Naive thymus-derived CD4-positive, alpha-beta T cell (primary cell): ENCODE data around the gene SLFNL1. TPM values are rescaled to one million over a fixed set of nuclear protein-coding genes. Genes with fewer than 3 reads are reported as not detected.

Experiments used
- ATAC-seq: fragments of 150-1000 bp; cut with Tn5 transposase; 2 replicates; pipeline ENCODE4 v1.10.0; 2021; ENCODE audit warnings: mild to moderate bottlenecking, moderate library complexity
- CTCF ChIA-PET: fragments of 350-600 bp; sonication (Branson Sonifier 250); formaldehyde crosslinking; loops from one replicate; lab custom pipeline; 2021; ENCODE audit warnings: antibody characterized with exemption; lab: Charles Lee
- POLR2A ChIA-PET: fragments of 350-600 bp; sonication (Branson Sonifier 250); formaldehyde crosslinking; loops from one replicate; lab custom pipeline; 2021; ENCODE audit warnings: antibody characterized with exemption, inconsistent platforms; lab: Charles Lee
- DNase-seq, 9 donors: peaks; one replicate each; pipeline versions ENCODE4 v3.0.0 to v3.0.0-alpha.2; 2020 to 2022; ENCODE audit warnings: mixed read lengths in 1 of 9
- H3K27ac ChIP-seq: one replicate; pipeline ENCODE4 v1.7.0; 2013; ENCODE audit warnings: mild to moderate bottlenecking, low read depth, low read length, moderate library complexity
- H3K27me3 ChIP-seq, 2 donors: one replicate each; pipeline ENCODE4 v1.7.0; 2013; ENCODE audit warnings: low read length in 2 of 2, mild to moderate bottlenecking in 2 of 2, moderate library complexity in 2 of 2; ENCODE audit not compliant: control insufficient read depth in 2 of 2, insufficient read depth in 2 of 2
- H3K36me3 ChIP-seq, 3 experiments: 1 replicate in 2 of 3; 2 replicates in 1 of 3; pipeline ENCODE4 v1.7.0; 2013; ENCODE audit warnings: low read length in 3 of 3, mild to moderate bottlenecking in 3 of 3, moderate library complexity in 1 of 3; ENCODE audit not compliant: insufficient read depth in 3 of 3, control insufficient read depth in 2 of 3
- H3K4me1 ChIP-seq, 2 donors: one replicate each; pipeline ENCODE4 v1.7.0; 2013; ENCODE audit warnings: low read length in 2 of 2, mild to moderate bottlenecking in 2 of 2, moderate library complexity in 1 of 2; ENCODE audit not compliant: control insufficient read depth in 2 of 2, insufficient read depth in 2 of 2
- H3K4me3 ChIP-seq: 2 replicates; pipeline ENCODE4 v1.7.0; 2013; ENCODE audit warnings: mild to moderate bottlenecking, low read length
- H3K9me3 ChIP-seq, 3 experiments: 1 replicate in 2 of 3; 2 replicates in 1 of 3; pipeline ENCODE4 v1.7.0; 2013; ENCODE audit warnings: low read length in 3 of 3; ENCODE audit not compliant: control insufficient read depth in 2 of 3
- H3K27ac Mint-ChIP-seq, 9 donors: one replicate each; pipeline ENCODE4 v1.8.0; 2020 to 2022; ENCODE audit warnings: mixed read lengths in 9 of 9, mild to moderate bottlenecking in 8 of 9, moderate library complexity in 5 of 9, inconsistent platforms in 2 of 9
- H3K27me3 Mint-ChIP-seq, 5 donors: one replicate each; pipeline ENCODE4 v1.8.0; 2021 to 2022; ENCODE audit warnings: mixed read lengths in 5 of 5, mild to moderate bottlenecking in 1 of 5
- H3K36me3 Mint-ChIP-seq, 5 donors: one replicate each; pipeline ENCODE4 v1.8.0; 2020 to 2022; ENCODE audit warnings: mixed read lengths in 5 of 5, mild to moderate bottlenecking in 3 of 5, inconsistent platforms in 1 of 5
- H3K4me1 Mint-ChIP-seq, 7 donors: one replicate each; pipeline ENCODE4 v1.8.0; 2020 to 2022; ENCODE audit warnings: mixed read lengths in 7 of 7, mild to moderate bottlenecking in 3 of 7, inconsistent platforms in 1 of 7
- H3K4me3 Mint-ChIP-seq, 10 donors: one replicate each; pipeline ENCODE4 v1.8.0; 2020 to 2022; ENCODE audit warnings: mild to moderate bottlenecking in 10 of 10, mixed read lengths in 10 of 10, moderate library complexity in 6 of 10, inconsistent platforms in 2 of 10
- H3K9me3 Mint-ChIP-seq, 11 donors: one replicate each; pipeline ENCODE4 v1.8.0; 2020 to 2022; ENCODE audit warnings: mixed read lengths in 11 of 11, mild to moderate bottlenecking in 4 of 11, inconsistent platforms in 1 of 11, moderate library complexity in 1 of 11
- intact Hi-C, 2 donors: fragments of 100-400 bp; cut with micrococcal nuclease; formaldehyde crosslinking; loops; one replicate each; pipeline ENCODE4 v1.15.1; 2023
- polyA plus RNA-seq, 2 donors: library from polyadenylated mRNA; unstranded; fragments of 300-500 nt; fragmentation: Illumina TruSeq; gene quantifications; one replicate each; pipeline ENCODE4 v1.2.3, GENCODE V29; 2021
- total RNA-seq, 6 experiments: library from RNA in 5 of 6; stranded (reverse) in 5 of 6; gene quantifications; 1 replicate in 5 of 6; 2 replicates in 1 of 6; pipeline ENCODE4 v1.2.3 and lab custom pipeline; 2021 to 2026

Gene SLFNL1
- total and polyA plus RNA-seq, 7 experiments from 2014 or later = 0.19 to 1.1 (median 0.29) TPM

GRCh38 chr1:41015897-41016470 is 5.5 kb downstream of the SLFNL1 start:
- Histone ChIP-seq H3K4me3 (no peak overlapping the region), H3K36me3 (peaks cover 0 to 48% (median 0%) of the 10 kb centered on the region in 3 experiments), H3K27ac (no peak overlapping the region), H3K9me3 (no peaks in the 10 kb centered on the region), H3K4me1 (no peaks in the 10 kb centered on the region), H3K27me3 (no peaks in the 10 kb centered on the region)
- intact Hi-C loops = no loop called here
- CTCF ChIA-PET = interaction anchor here (0.6 kb wide), 1 partner anchor 75 kb away, joined by 5 read pairs; no protein-coding TSS in a partner anchor
- peak overlapping the region in 5 of 9 donors; percentile 10 to 57 (median 33) for H3K27ac Mint-ChIP-seq
- ATAC-seq (no peak), DNase-seq (no peak)
- POLR2A ChIA-PET = no interaction called here
- H3K27me3 Mint-ChIP-seq = no peaks in the 10 kb centered on the region
- H3K4me3 Mint-ChIP-seq = no peak overlapping the region
- peaks cover 7 to 16% (median 12%) of the 10 kb centered on the region in 7 donors for H3K4me1 Mint-ChIP-seq
- H3K9me3 Mint-ChIP-seq = no peaks in the 10 kb centered on the region
- H3K36me3 Mint-ChIP-seq = peaks cover 4 to 19% (median 5%) of the 10 kb centered on the region in 5 donors

- H3K27me3 Mint-ChIP-seq = no peaks in the 10 kb centered on the region
These were observed 6.1 kb downstream of the SLFNL1 start for GRCh38 chr1:41015281-41015896.

GRCh38 chr1:41014871-41015270 is 6.7 kb downstream of the SLFNL1 start:
- H3K4me3 ChIP-seq = no peak overlapping the region
- H3K27me3 ChIP-seq = no peaks in the 10 kb centered on the region
- ChIA-PET CTCF (no interaction called here), POLR2A (no interaction called here)
- peaks cover 5 to 59% (median 8%) of the 10 kb centered on the region in 3 experiments for H3K36me3 ChIP-seq
- intact Hi-C loops = no loop called here
- no peaks in the 10 kb centered on the region for H3K27me3 Mint-ChIP-seq
- H3K9me3 ChIP-seq = no peaks in the 10 kb centered on the region
- H3K4me3 Mint-ChIP-seq = no peak overlapping the region
- peaks cover 7 to 16% (median 12%) of the 10 kb centered on the region in 7 donors for H3K4me1 Mint-ChIP-seq
- no peak for ATAC-seq
- H3K36me3 Mint-ChIP-seq = peaks cover 9 to 30% (median 11%) of the 10 kb centered on the region in 5 donors
- no peak overlapping the region for H3K27ac ChIP-seq
- H3K9me3 Mint-ChIP-seq = no peaks in the 10 kb centered on the region
- no peak for DNase-seq
- H3K4me1 ChIP-seq = no peaks in the 10 kb centered on the region
- H3K27ac Mint-ChIP-seq = peak overlapping the region; percentile 38 to 88 (median 64)

More at GRCh38 chr1:41015281-41015896, 6.1 kb downstream of the SLFNL1 start:
- intact Hi-C loops = no loop called here
- Histone ChIP-seq H3K9me3 (no peaks in the 10 kb centered on the region), H3K27ac (no peak overlapping the region), H3K36me3 (peaks cover 2 to 54% (median 5%) of the 10 kb centered on the region in 3 experiments), H3K27me3 (no peaks in the 10 kb centered on the region), H3K4me3 (no peak overlapping the region), H3K4me1 (no peaks in the 10 kb centered on the region)
- no peak overlapping the region for H3K4me3 Mint-ChIP-seq
- ATAC-seq (no peak), DNase-seq (no peak)
- peaks cover 4 to 25% (median 8%) of the 10 kb centered on the region in 5 donors for H3K36me3 Mint-ChIP-seq
- peaks cover 7 to 16% (median 12%) of the 10 kb centered on the region in 7 donors for H3K4me1 Mint-ChIP-seq
- H3K9me3 Mint-ChIP-seq = no peaks in the 10 kb centered on the region
- peak overlapping the region in 8 of 9 donors; percentile 33 to 88 (median 66) for H3K27ac Mint-ChIP-seq
- POLR2A ChIA-PET = no interaction called here
- CTCF ChIA-PET = no interaction called here

- ChIA-PET CTCF (interaction anchor here (1.3 kb wide), 1 partner anchor 10 kb away, joined by 3 read pairs; no protein-coding TSS in a partner anchor), POLR2A (no interaction called here)
- Histone ChIP-seq H3K27me3 (no peaks in the 10 kb centered on the region), H3K9me3 (no peaks in the 10 kb centered on the region), H3K4me3 (no peak overlapping the region), H3K36me3 (peaks cover 5 to 70% (median 11%) of the 10 kb centered on the region in 3 experiments), H3K4me1 (no peaks in the 10 kb centered on the region), H3K27ac (no peak overlapping the region)
- DNase-seq = no peak
- Mint-ChIP-seq H3K27me3 (no peaks in the 10 kb centered on the region), H3K4me1 (peaks cover 7 to 16% (median 12%) of the 10 kb centered on the region in 7 donors), H3K4me3 (no peak overlapping the region), H3K27ac (peak overlapping the region in 5 of 9 donors; percentile 48 to 69 (median 64)), H3K36me3 (peaks cover 9 to 38% (median 16%) of the 10 kb centered on the region in 5 donors), H3K9me3 (no peaks in the 10 kb centered on the region)
- ATAC-seq = peak; percentile 58
- intact Hi-C loops = no loop called here
These were observed 7.7 kb downstream of the SLFNL1 start for GRCh38 chr1:41013796-41014195.

GRCh38 chr1:41013024-41013423 is 8.5 kb downstream of the SLFNL1 start:
- Histone ChIP-seq H3K27me3 (no peaks in the 10 kb centered on the region), H3K4me3 (no peak overlapping the region), H3K4me1 (no peaks in the 10 kb centered on the region), H3K27ac (no peak overlapping the region), H3K36me3 (peaks cover 11 to 73% (median 17%) of the 10 kb centered on the region in 3 experiments), H3K9me3 (no peaks in the 10 kb centered on the region)
- intact Hi-C loops = no loop called here
- peaks cover 7 to 16% (median 12%) of the 10 kb centered on the region in 7 donors for H3K4me1 Mint-ChIP-seq
- H3K27ac Mint-ChIP-seq = no peak overlapping the region
- H3K27me3 Mint-ChIP-seq = no peaks in the 10 kb centered on the region
- DNase-seq (no peak), ATAC-seq (no peak)
- peaks cover 12 to 46% (median 20%) of the 10 kb centered on the region in 5 donors for H3K36me3 Mint-ChIP-seq
- ChIA-PET POLR2A (no interaction called here), CTCF (interaction anchor here (1.3 kb wide), 1 partner anchor 9 kb away, joined by 3 read pairs; no protein-coding TSS in a partner anchor)
- H3K9me3 Mint-ChIP-seq = no peaks in the 10 kb centered on the region
- H3K4me3 Mint-ChIP-seq = no peak overlapping the region

GRCh38 chr1:41010345-41010744 is 11.2 kb downstream of the SLFNL1 start:
- no peaks in the 10 kb centered on the region for H3K9me3 Mint-ChIP-seq
- ChIA-PET CTCF (no interaction called here), POLR2A (no interaction called here)
- intact Hi-C loops = no loop called here
- peak overlapping the region in 1 of 9 donors; percentile 23 for H3K27ac Mint-ChIP-seq
- peaks cover 15 to 63% (median 29%) of the 10 kb centered on the region in 5 donors for H3K36me3 Mint-ChIP-seq
- Histone ChIP-seq H3K27ac (no peak overlapping the region), H3K9me3 (no peaks in the 10 kb centered on the region), H3K36me3 (peaks cover 16 to 82% (median 21%) of the 10 kb centered on the region in 3 experiments), H3K27me3 (no peaks in the 10 kb centered on the region), H3K4me3 (no peak overlapping the region), H3K4me1 (no peaks in the 10 kb centered on the region)
- peaks cover 7 to 16% (median 12%) of the 10 kb centered on the region in 7 donors for H3K4me1 Mint-ChIP-seq
- ATAC-seq = no peak
- H3K27me3 Mint-ChIP-seq = no peaks in the 10 kb centered on the region
- DNase-seq = no peak
- H3K4me3 Mint-ChIP-seq = no peak overlapping the region
